ENCODE results near the gene TRIM9.

Gene TRIM9

DNA sequence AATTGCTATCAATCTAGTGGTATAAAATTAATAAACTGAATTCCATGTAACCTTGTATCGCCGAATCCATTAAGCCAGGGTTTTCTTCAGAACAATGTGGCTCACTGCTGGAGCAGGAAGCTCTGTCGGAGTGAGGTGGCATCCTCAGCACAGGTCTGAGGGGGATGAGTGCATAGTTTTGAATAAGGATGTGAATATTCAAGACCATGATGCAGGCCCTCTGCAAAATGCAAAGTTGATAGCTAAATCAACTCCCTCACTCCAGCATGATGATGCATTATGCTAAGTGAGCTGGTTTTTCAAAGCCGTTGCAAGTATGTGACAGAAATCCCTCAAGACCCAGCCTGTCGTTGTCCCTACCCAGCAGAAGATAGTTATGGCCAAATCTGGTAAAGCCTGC lies 53.0 kb downstream of the TRIM9 start:
- DNase-seq (ENCODE audit: low spot score) = no peak
- H3K4me3 ChIP-seq = no peak overlapping the region
- TF ChIP-seq CTCF (IDR thresholded peaks at IDR 0.05) = no peak
- H3K27ac ChIP-seq = no peak overlapping the region

DNA sequence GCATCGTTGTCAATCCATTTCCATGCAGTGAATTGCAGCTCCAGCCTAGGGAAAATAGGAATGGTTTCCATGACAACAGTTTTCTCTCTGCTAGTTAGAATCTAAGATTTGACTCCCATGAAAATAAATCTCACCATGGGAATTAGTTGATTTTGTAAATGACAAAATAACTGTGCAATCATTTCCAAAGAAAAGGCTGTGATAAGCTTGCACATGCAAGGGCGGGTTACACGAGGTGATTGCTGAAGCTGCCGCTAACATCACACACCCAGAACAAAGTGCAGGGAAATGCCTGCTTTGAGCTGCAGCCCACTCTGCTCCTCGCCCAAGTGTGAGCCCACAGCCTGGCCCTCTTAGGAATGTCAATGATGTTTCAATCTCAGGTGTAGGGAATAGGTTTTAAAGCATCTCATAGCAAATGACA lies 53.8 kb downstream of the TRIM9 start:
- H3K4me3 ChIP-seq = no peak overlapping the region

DNA sequence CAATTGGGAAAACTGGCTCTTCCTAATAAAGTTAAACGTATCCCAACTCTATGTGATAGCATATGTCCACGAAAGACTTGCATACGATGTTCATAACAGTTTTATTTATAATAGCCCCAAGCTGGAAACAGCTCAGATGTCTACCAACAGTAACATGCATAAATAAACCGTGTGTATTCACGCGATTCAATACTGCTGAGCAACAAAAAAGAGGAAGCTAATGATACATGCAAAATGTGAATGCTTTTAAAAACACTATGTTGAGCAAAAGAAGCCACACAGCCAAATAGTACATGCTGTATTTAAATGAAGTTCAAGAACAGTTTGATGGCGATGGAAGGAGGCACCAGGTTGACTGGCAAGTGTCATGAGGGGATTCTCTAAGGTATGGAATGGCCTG lies 55.7 kb downstream of the TRIM9 start:
- DNase-seq (ENCODE audit: low spot score) = no peak
- no peak for TF ChIP-seq CTCF (IDR thresholded peaks at IDR 0.05)
- Histone ChIP-seq H3K27ac (no peak overlapping the region), H3K4me3 (no peak overlapping the region)

More for the DNA sequence above, 53.8 kb downstream of the TRIM9 start:
- no peak for TF ChIP-seq CTCF (IDR thresholded peaks at IDR 0.05)
- DNase-seq (ENCODE audit: low spot score) = no peak
- H3K27ac ChIP-seq = no peak overlapping the region

- no peak for DNase-seq (ENCODE audit: low spot score)
- H3K4me3 ChIP-seq = no peak overlapping the region
Measured at GRCh38 chr14:51035611-51036192, 59.2 kb downstream of the TRIM9 start.

GRCh38 chr14:51028851-51029754 lies 65.8 kb downstream of the TRIM9 start:
- no peak for DNase-seq (ENCODE audit: low spot score)
- H3K27ac ChIP-seq = no peak overlapping the region

More at GRCh38 chr14:51035611-51036192, 59.2 kb downstream of the TRIM9 start:
- H3K27ac ChIP-seq = no peak overlapping the region
- TF ChIP-seq CTCF (IDR thresholded peaks at IDR 0.05) = no peak

DNA sequence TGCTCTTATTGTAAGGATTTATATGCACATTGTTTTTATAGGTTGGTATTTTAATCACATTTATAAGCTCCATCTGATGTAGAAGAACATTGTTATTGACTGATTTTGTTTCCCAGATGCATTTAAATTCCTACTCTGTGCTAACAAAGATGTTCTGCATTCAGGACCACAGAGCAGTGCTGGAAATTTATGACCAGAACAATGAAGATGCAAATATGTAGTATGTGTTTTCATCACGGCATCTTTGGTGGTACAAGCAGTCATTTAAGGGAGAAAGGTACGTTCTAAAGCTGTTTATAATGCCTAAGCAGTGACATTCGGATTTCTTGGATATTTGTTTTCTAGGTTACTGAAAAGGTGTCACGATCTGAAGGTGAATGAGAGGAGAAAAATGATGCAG lies 66.5 kb downstream of the TRIM9 start:
- TF ChIP-seq CTCF (IDR thresholded peaks at IDR 0.05) = no peak
- H3K4me3 ChIP-seq = no peak overlapping the region
- no peak for DNase-seq (ENCODE audit: low spot score)
- no peak overlapping the region for H3K27ac ChIP-seq

More at GRCh38 chr14:51028851-51029754, 65.8 kb downstream of the TRIM9 start:
- no peak overlapping the region for H3K4me3 ChIP-seq
- no peak for TF ChIP-seq CTCF (IDR thresholded peaks at IDR 0.05)
